Adrenal gland (tissue), 5 donors: ENCODE data around the gene IMMT.

Source experiments
- CTCF ChIP-seq, 6 experiments: fragments of 450-650 bp in 4 of 6; fragments of 200-600 bp in 2 of 6; sonication (generic) in 1 of 6; IDR thresholded peaks; 1 replicate in 5 of 6; 2 replicates in 1 of 6; pipeline versions ENCODE4 v1.5.1 to v1.8.0; 2016 to 2021; ENCODE audit warnings: antibody characterized with exemption in 6 of 6, mild to moderate bottlenecking in 2 of 6, moderate library complexity in 1 of 6
- POLR2A ChIP-seq, 2 donors: fragments of 450-650 bp; IDR thresholded peaks; one replicate each; pipeline ENCODE4 v1.6.1; 2017; ENCODE audit warnings: antibody characterized with exemption in 2 of 2, mild to moderate bottlenecking in 2 of 2, moderate library complexity in 1 of 2
- donor health status: DM: no; HTN: no; CAD: no.

- TF ChIP-seq CTCF (IDR thresholded peaks at IDR 0.05) (peak in 2 of 6 experiments; percentile 7 to 21), POLR2A (IDR thresholded peaks at IDR 0.05) (peak in 1 of 2 donors; percentile 6)
Measured at GRCh38 chr2:86193901-86194567, 1.2 kb downstream of the IMMT start.
